ENCODE results near the gene RAB3GAP1. TPM values are rescaled to one million over a fixed set of nuclear protein-coding genes. Genes with fewer than 3 reads are reported as not detected.
"Not testable (repeated sequence)": the region's sequence is repeated elsewhere in the genome, so short reads cannot be mapped to it uniquely, and the experiment has no call there.

RAB3GAP1 gene
- total and polyA plus RNA-seq, 2 donors (not counting 1 experiment from before 2014, with no cell fraction given), result 15.6 to 62.2 TPM

GRCh38 chr2:135030826-135031225 is 21.3 kb upstream of the RAB3GAP1 start:
- CTCF ChIA-PET, result interaction anchor here (0.6 kb wide), 1 partner anchor 30 kb away, joined by 4 read pairs; no protein-coding TSS in a partner anchor
- no peak for ATAC-seq (ENCODE audit: low read depth)

GRCh38 chr2:135033216-135033615 is 18.9 kb upstream of the RAB3GAP1 start:
- H3K27ac ChIP-seq (ENCODE audit: low read length in 2 of 2); H3K4me3 ChIP-seq (ENCODE audit: control extremely low read depth in 1 of 5, extremely low read depth in 1 of 5, insufficient read depth in 1 of 5, low read depth in 2 of 5, low read length in 4 of 5); H3K4me1 ChIP-seq (ENCODE audit: control insufficient read depth in 2 of 2, insufficient read depth in 2 of 2, low read length in 2 of 2); H2AFZ ChIP-seq (ENCODE audit: insufficient read depth, low read depth, low read length, poor library complexity, severe bottlenecking); H3K9me3 Mint-ChIP-seq (ENCODE audit: insufficient read depth); H3K9me3 ChIP-seq (ENCODE audit: control extremely low read depth in 1 of 3, control insufficient read depth in 2 of 3, insufficient read depth in 1 of 3, low read length in 2 of 3); H3K4me1 Mint-ChIP-seq; H3K27me3 Mint-ChIP-seq; H3K79me2 ChIP-seq (ENCODE audit: control insufficient read depth, insufficient read depth, low read length); H3K4me3 Mint-ChIP-seq; intact Hi-C loops (cut with micrococcal nuclease); CTCF ChIA-PET; H3K4me2 ChIP-seq (replicated peaks; ENCODE audit: low read depth, low read length, poor library complexity, severe bottlenecking); H3K9ac ChIP-seq (ENCODE audit: low read length); POLR2A ChIA-PET; ATAC-seq (ENCODE audit: low read depth); H4K20me1 ChIP-seq (ENCODE audit: control insufficient read depth, insufficient read depth, low read length, poor library complexity, severe bottlenecking); H3K36me3 ChIP-seq (replicated peaks in 1 of 2; ENCODE audit: control extremely low read depth in 1 of 2, control insufficient read depth in 1 of 2, extremely low read depth in 1 of 2, insufficient read depth in 2 of 2, low read length in 1 of 2); DNase-seq; H3K27me3 ChIP-seq (replicated peaks in 1 of 4; ENCODE audit: control extremely low read depth in 1 of 4, control insufficient read depth in 3 of 4, insufficient read depth in 4 of 4, low read length in 3 of 4); H3K27ac Mint-ChIP-seq: not testable (repeated sequence)
- no CpG with 5 or more reads among the region's 33 CpGs for WGBS (ENCODE audit: insufficient coverage)

More at GRCh38 chr2:135030826-135031225, 21.3 kb upstream of the RAB3GAP1 start:
- Histone ChIP-seq H3K9ac (ENCODE audit: low read length) (no peak overlapping the region), H4K20me1 (ENCODE audit: control insufficient read depth, insufficient read depth, low read length, poor library complexity, severe bottlenecking) (no peaks in the 10 kb centered on the region), H3K79me2 (ENCODE audit: control insufficient read depth, insufficient read depth, low read length) (no peaks in the 10 kb centered on the region), H3K27me3 (replicated peaks in 1 of 4; ENCODE audit: control extremely low read depth in 1 of 4, control insufficient read depth in 3 of 4, insufficient read depth in 4 of 4, low read length in 3 of 4) (no peaks in the 10 kb centered on the region), H3K4me1 (ENCODE audit: control insufficient read depth in 2 of 2, insufficient read depth in 2 of 2, low read length in 2 of 2) (no peaks in the 10 kb centered on the region), H3K27ac (ENCODE audit: low read length in 2 of 2) (no peak overlapping the region), H3K9me3 (ENCODE audit: control extremely low read depth in 1 of 3, control insufficient read depth in 2 of 3, insufficient read depth in 1 of 3, low read length in 2 of 3) (no peaks in the 10 kb centered on the region), H3K4me2 (replicated peaks; ENCODE audit: low read depth, low read length, poor library complexity, severe bottlenecking) (no peak overlapping the region), H3K36me3 (replicated peaks in 1 of 2; ENCODE audit: control extremely low read depth in 1 of 2, control insufficient read depth in 1 of 2, extremely low read depth in 1 of 2, insufficient read depth in 2 of 2, low read length in 1 of 2) (no peaks in the 10 kb centered on the region), H3K4me3 (ENCODE audit: control extremely low read depth in 1 of 5, extremely low read depth in 1 of 5, insufficient read depth in 1 of 5, low read depth in 2 of 5, low read length in 4 of 5) (no peak overlapping the region), H2AFZ (ENCODE audit: insufficient read depth, low read depth, low read length, poor library complexity, severe bottlenecking) (no peak overlapping the region)
- intact Hi-C loops (cut with micrococcal nuclease), result no loop called here
- Mint-ChIP-seq H3K27me3 (peaks cover 8% of the 10 kb centered on the region), H3K4me3 (no peak overlapping the region), H3K9me3 (ENCODE audit: insufficient read depth) (no peaks in the 10 kb centered on the region), H3K4me1 (no peaks in the 10 kb centered on the region), H3K27ac (no peak overlapping the region)
- DNase-seq, result no peak
- POLR2A ChIA-PET, result no interaction called here
- no peak for TF ChIP-seq EZH2 (IDR thresholded peaks at IDR 0.05; ENCODE audit: borderline replicate concordance, insufficient read depth, low read depth, low read length, poor library complexity, severe bottlenecking)
- no peak for TF ChIP-seq CTCF (IDR thresholded peaks at IDR 0.05)
- WGBS (ENCODE audit: insufficient coverage), result no CpG with 5 or more reads among the region's 1 CpG
